Measurements from ENCODE around the gene TRAPPC2. TPM values are rescaled to one million over a fixed set of nuclear protein-coding genes. Genes with fewer than 3 reads are reported as not detected.

The TRAPPC2 gene
- total RNA-seq, 1 donor from 2014 or later: 17.9 TPM

- DNase-seq (ENCODE audit: low read depth) (no peak), FAIRE-seq (no peak)
- no peaks in the 10 kb centered on the region for H3K27me3 ChIP-seq (ENCODE audit: control insufficient read depth, insufficient read depth, low read length)
- TF ChIP-seq CTCF (IDR thresholded peaks at IDR 0.05; ENCODE audit: insufficient read depth, low read length, severe bottlenecking): no peak
- H3K4me3 ChIP-seq (ENCODE audit: low read depth, low read length): no peak overlapping the region
- peaks cover 4% of the 10 kb centered on the region for H3K36me3 ChIP-seq (ENCODE audit: control insufficient read depth, insufficient read depth, low read length)
Observed at GRCh38 chrX:13754765-13755164, 20.3 kb upstream of the TRAPPC2 start.

- DNase-seq (ENCODE audit: low read depth) (no peak), FAIRE-seq (no peak)
- Histone ChIP-seq H3K4me3 (ENCODE audit: low read depth, low read length) (no peak overlapping the region), H3K27me3 (ENCODE audit: control insufficient read depth, insufficient read depth, low read length) (no peaks in the 10 kb centered on the region), H3K36me3 (ENCODE audit: control insufficient read depth, insufficient read depth, low read length) (peaks cover 4% of the 10 kb centered on the region)
- no peak for TF ChIP-seq CTCF (IDR thresholded peaks at IDR 0.05; ENCODE audit: insufficient read depth, low read length, severe bottlenecking)
Observed at GRCh38 chrX:13752646-13753045, 18.2 kb upstream of the TRAPPC2 start.

- FAIRE-seq: no peak
- TF ChIP-seq CTCF (IDR thresholded peaks at IDR 0.05; ENCODE audit: insufficient read depth, low read length, severe bottlenecking): no peak
- peak; percentile 71 for DNase-seq (ENCODE audit: low read depth)
Observed at GRCh38 chrX:13752141-13752540, 17.7 kb upstream of the TRAPPC2 start.

GRCh38 chrX:13750812-13751211 is 16.4 kb upstream of the TRAPPC2 start:
- DNase-seq (ENCODE audit: low read depth): no peak
- FAIRE-seq: no peak

More at GRCh38 chrX:13752141-13752540, 17.7 kb upstream of the TRAPPC2 start:
- no peak overlapping the region for H3K4me3 ChIP-seq (ENCODE audit: low read depth, low read length)
- peaks cover 4% of the 10 kb centered on the region for H3K36me3 ChIP-seq (ENCODE audit: control insufficient read depth, insufficient read depth, low read length)
- H3K27me3 ChIP-seq (ENCODE audit: control insufficient read depth, insufficient read depth, low read length): no peaks in the 10 kb centered on the region

GRCh38 chrX:13750204-13750603 is 15.8 kb upstream of the TRAPPC2 start:
- peak; percentile 36 for TF ChIP-seq CTCF (IDR thresholded peaks at IDR 0.05; ENCODE audit: insufficient read depth, low read length, severe bottlenecking)
- Histone ChIP-seq H3K27me3 (ENCODE audit: control insufficient read depth, insufficient read depth, low read length) (no peaks in the 10 kb centered on the region), H3K36me3 (ENCODE audit: control insufficient read depth, insufficient read depth, low read length) (peaks cover 2% of the 10 kb centered on the region), H3K4me3 (ENCODE audit: low read depth, low read length) (no peak overlapping the region)
- DNase-seq (ENCODE audit: low read depth): peak; percentile 50
- FAIRE-seq: no peak

More at GRCh38 chrX:13750812-13751211, 16.4 kb upstream of the TRAPPC2 start:
- no peaks in the 10 kb centered on the region for H3K27me3 ChIP-seq (ENCODE audit: control insufficient read depth, insufficient read depth, low read length)
- H3K4me3 ChIP-seq (ENCODE audit: low read depth, low read length): no peak overlapping the region
- TF ChIP-seq CTCF (IDR thresholded peaks at IDR 0.05; ENCODE audit: insufficient read depth, low read length, severe bottlenecking): no peak
- H3K36me3 ChIP-seq (ENCODE audit: control insufficient read depth, insufficient read depth, low read length): peaks cover 2% of the 10 kb centered on the region

- DNase-seq (ENCODE audit: low read depth) (no peak), FAIRE-seq (no peak)
- peaks cover 2% of the 10 kb centered on the region for H3K36me3 ChIP-seq (ENCODE audit: control insufficient read depth, insufficient read depth, low read length)
Observed at GRCh38 chrX:13748486-13748885, 14.1 kb upstream of the TRAPPC2 start.

More at GRCh38 chrX:13748486-13748885, 14.1 kb upstream of the TRAPPC2 start:
- TF ChIP-seq CTCF (IDR thresholded peaks at IDR 0.05; ENCODE audit: insufficient read depth, low read length, severe bottlenecking): no peak
- no peaks in the 10 kb centered on the region for H3K27me3 ChIP-seq (ENCODE audit: control insufficient read depth, insufficient read depth, low read length)
- H3K4me3 ChIP-seq (ENCODE audit: low read depth, low read length): no peak overlapping the region

All from bronchial epithelial cell (primary cell).